ENCODE data around the gene GID8. TPM values are rescaled to one million over a fixed set of nuclear protein-coding genes. Genes with fewer than 3 reads are reported as not detected.

Gene GID8
- total RNA-seq, 4 donors from 2014 or later, result 30.4 to 57.0 (median 45.1) TPM

GRCh38 chr20:62902926-62903615, 34.9 kb upstream of the GID8 start:
- Histone ChIP-seq H3K4me1 (peaks cover 34% of the 10 kb centered on the region), H3K36me3 (peaks cover 66% of the 10 kb centered on the region), H3K27me3 (no peaks in the 10 kb centered on the region), H3K9me3 (no peaks in the 10 kb centered on the region), H3K27ac (no peak overlapping the region), H3K4me3 (no peak overlapping the region)
- TF ChIP-seq POLR2AphosphoS5 (IDR thresholded peaks at IDR 0.05) (no peak), POLR2A (IDR thresholded peaks at IDR 0.05) (no peak), EP300 (IDR thresholded peaks at IDR 0.05) (no peak)
- TF ChIP-seq, protein P1, sequence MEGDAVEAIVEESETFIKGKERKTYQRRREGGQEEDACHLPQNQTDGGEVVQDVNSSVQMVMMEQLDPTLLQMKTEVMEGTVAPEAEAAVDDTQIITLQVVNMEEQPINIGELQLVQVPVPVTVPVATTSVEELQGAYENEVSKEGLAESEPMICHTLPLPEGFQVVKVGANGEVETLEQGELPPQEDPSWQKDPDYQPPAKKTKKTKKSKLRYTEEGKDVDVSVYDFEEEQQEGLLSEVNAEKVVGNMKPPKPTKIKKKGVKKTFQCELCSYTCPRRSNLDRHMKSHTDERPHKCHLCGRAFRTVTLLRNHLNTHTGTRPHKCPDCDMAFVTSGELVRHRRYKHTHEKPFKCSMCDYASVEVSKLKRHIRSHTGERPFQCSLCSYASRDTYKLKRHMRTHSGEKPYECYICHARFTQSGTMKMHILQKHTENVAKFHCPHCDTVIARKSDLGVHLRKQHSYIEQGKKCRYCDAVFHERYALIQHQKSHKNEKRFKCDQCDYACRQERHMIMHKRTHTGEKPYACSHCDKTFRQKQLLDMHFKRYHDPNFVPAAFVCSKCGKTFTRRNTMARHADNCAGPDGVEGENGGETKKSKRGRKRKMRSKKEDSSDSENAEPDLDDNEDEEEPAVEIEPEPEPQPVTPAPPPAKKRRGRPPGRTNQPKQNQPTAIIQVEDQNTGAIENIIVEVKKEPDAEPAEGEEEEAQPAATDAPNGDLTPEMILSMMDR (IDR thresholded peaks at IDR 0.05), result no peak
- WGBS, result 71% methylated on average over 7 of the region's 7 CpGs
- DNase-seq (ENCODE audit: low spot score in 2 of 2), result no peak

GRCh38 chr20:62905536-62906117, 32.3 kb upstream of the GID8 start:
- 87% methylated on average over 17 of the region's 17 CpGs for WGBS
- Histone ChIP-seq H3K4me1 (peaks cover 8% of the 10 kb centered on the region), H3K36me3 (peaks cover 92% of the 10 kb centered on the region)

GRCh38 chr20:62906209-62906608, 31.7 kb upstream of the GID8 start:
- H3K36me3 ChIP-seq, result peaks cover 98% of the 10 kb centered on the region
- no peaks in the 10 kb centered on the region for H3K9me3 ChIP-seq
- H3K4me3 ChIP-seq, result no peak overlapping the region
- no peaks in the 10 kb centered on the region for H3K27me3 ChIP-seq
- no peak overlapping the region for H3K27ac ChIP-seq
- 74% methylated on average over 14 of the region's 16 CpGs for WGBS
- no peak for TF ChIP-seq POLR2AphosphoS5 (IDR thresholded peaks at IDR 0.05)
- no peak for TF ChIP-seq POLR2A (IDR thresholded peaks at IDR 0.05)
- TF ChIP-seq, protein P1 (IDR thresholded peaks at IDR 0.05), result no peak
- TF ChIP-seq EP300 (IDR thresholded peaks at IDR 0.05), result no peak
- DNase-seq (ENCODE audit: low spot score in 2 of 2), result no peak
- H3K4me1 ChIP-seq, result peaks cover 2% of the 10 kb centered on the region

More at GRCh38 chr20:62905536-62906117, 32.3 kb upstream of the GID8 start:
- DNase-seq (ENCODE audit: low spot score in 2 of 2), result no peak
- Histone ChIP-seq H3K4me3 (no peak overlapping the region), H3K27ac (no peak overlapping the region), H3K9me3 (no peaks in the 10 kb centered on the region), H3K27me3 (no peaks in the 10 kb centered on the region)
- TF ChIP-seq POLR2A (IDR thresholded peaks at IDR 0.05), result no peak
- no peak for TF ChIP-seq EP300 (IDR thresholded peaks at IDR 0.05)
- TF ChIP-seq, protein P1 (IDR thresholded peaks at IDR 0.05), result no peak
- TF ChIP-seq POLR2AphosphoS5 (IDR thresholded peaks at IDR 0.05), result no peak

DNA sequence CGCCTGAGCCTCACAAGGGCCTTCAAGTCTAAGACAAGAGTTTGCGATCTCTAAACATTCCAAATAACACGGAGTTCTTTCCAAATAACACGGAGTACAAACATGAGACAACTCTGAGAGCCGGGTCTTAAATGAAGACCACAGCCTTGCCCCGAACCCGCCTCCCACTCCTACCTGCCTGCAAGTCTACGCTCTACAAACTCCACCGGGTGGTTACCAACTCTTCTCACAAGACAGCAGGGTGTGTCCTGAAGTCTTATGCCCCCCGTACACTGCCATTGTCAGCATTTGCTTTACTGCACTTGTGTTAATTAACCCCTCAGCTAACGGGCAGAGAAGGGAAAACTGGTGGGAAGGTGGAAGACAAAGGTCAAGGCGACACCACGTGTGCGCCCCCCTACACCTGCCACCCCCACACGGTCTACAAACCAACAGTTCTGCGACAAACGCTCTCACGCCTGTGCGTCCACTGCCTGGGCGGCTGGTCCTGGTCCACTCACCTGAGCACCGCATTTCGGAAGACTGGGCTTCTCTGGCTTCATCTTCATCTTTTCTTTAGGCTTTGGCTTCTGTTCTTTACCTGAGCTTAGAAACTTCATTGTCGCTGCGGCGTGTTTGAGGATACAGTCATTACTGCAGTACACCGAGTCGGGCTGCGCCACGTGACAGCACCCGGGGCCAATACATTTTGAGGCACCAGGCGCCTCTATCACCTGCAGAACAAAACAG, 31.1 kb upstream of the GID8 start:
- TF ChIP-seq POLR2AphosphoS5 (IDR thresholded peaks at IDR 0.05), result no peak
- TF ChIP-seq POLR2A (IDR thresholded peaks at IDR 0.05), result no peak
- TF ChIP-seq EP300 (IDR thresholded peaks at IDR 0.05), result no peak
- TF ChIP-seq, protein P1 (IDR thresholded peaks at IDR 0.05), result no peak

More for the DNA sequence above, 31.1 kb upstream of the GID8 start:
- DNase-seq (ENCODE audit: low spot score in 2 of 2), result no peak
- Histone ChIP-seq H3K36me3 (peaks cover 99% of the 10 kb centered on the region), H3K4me1 (peaks cover 1% of the 10 kb centered on the region), H3K9me3 (no peaks in the 10 kb centered on the region), H3K27me3 (no peaks in the 10 kb centered on the region), H3K27ac (no peak overlapping the region), H3K4me3 (no peak overlapping the region)
- WGBS, result 92% methylated on average over 31 of the region's 31 CpGs
